ENCODE measurements around the gene KIF26A. TPM values are rescaled to one million over a fixed set of nuclear protein-coding genes. Genes with fewer than 3 reads are reported as not detected.

KIF26A gene
- total and polyA plus RNA-seq, 2 of the 4 experiments (the other 2 are of a cell fraction): not detected

DNA sequence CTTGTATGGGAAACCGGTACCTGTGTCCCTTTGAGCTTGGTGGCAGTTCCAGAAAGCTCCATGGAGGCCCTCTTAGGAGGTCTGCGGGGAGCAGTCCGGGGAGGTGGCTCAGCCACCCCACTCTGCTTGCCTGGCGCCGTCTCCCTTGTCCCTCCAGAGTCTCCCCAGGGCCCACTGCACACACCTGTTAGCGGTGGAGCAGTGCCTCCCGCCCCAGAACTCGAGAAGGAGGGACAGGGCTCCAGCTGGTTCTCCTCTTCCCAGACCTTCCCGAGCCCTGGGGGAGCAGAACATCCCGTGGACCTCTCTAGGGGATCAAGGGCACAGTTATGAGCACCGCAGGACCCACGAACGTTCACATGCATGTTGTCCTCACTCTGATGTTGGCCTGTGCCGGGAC is 42.1 kb upstream of the KIF26A start:
- no peak overlapping the region for H3K4me2 ChIP-seq (ENCODE audit: low read depth, low read length)
- in situ Hi-C loops (cut with MboI; ENCODE audit: low sequenced_read_pairs) (loop anchor here (25.0 kb wide), 2 partner anchors 466 to 541 kb away; no protein-coding TSS in a partner anchor), intact Hi-C loops (cut with micrococcal nuclease) (no loop called here), dilution Hi-C loops (cut with HindIII; ENCODE audit: low sequenced_read_pairs, unreplicated experiment) (no loop called here)
- H3K79me1 ChIP-seq (ENCODE audit: low read depth in 1 of 2, low read length in 2 of 2): no peaks in the 10 kb centered on the region
- no peaks in the 10 kb centered on the region for H3K4me1 ChIP-seq (ENCODE audit: control insufficient read depth, insufficient read depth, low read length)
- ATAC-seq (ENCODE audit: low read depth) (no peak), DNase-seq (no peak)
- no peak overlapping the region for H4K8ac ChIP-seq (ENCODE audit: low read depth in 2 of 2, low read length in 2 of 2)
- H3K9me3 ChIP-seq (ENCODE audit: control insufficient read depth, insufficient read depth, low read length): no peaks in the 10 kb centered on the region
- H3K27me3 ChIP-seq (ENCODE audit: control insufficient read depth, insufficient read depth, low read length): no peaks in the 10 kb centered on the region; the same call in 1 of the 2 replicates
- no peaks in the 10 kb centered on the region for H4K20me1 ChIP-seq (ENCODE audit: insufficient read depth, low read length)
- no peak overlapping the region for H3K4me3 ChIP-seq (ENCODE audit: insufficient read depth, low read depth, low read length)
- no peak overlapping the region for H2BK5ac ChIP-seq (ENCODE audit: low read depth, low read length, poor library complexity, severe bottlenecking)
- no peaks in the 10 kb centered on the region for H3K36me3 ChIP-seq (ENCODE audit: control insufficient read depth, insufficient read depth, low read length)
- no peak overlapping the region for H4K91ac ChIP-seq (ENCODE audit: insufficient read depth, low read depth, low read length)
- H2BK20ac ChIP-seq (ENCODE audit: low read depth, low read length): no peak overlapping the region
- 77% methylated on average over 8 of the region's 14 CpGs; no CpG with 5 or more reads in 1 of the 2 experiments for WGBS, 2 experiments (ENCODE audit: extremely low coverage in 2 of 2, insufficient read length in 1 of 2)
- H2BK15ac ChIP-seq (ENCODE audit: low read depth, low read length): no peak overlapping the region
- no TSS peak for BruUV-seq (replicated peaks)
- POLR2A ChIA-PET (ENCODE audit: unreplicated experiment): no interaction called here
- H3K18ac ChIP-seq (ENCODE audit: low read depth, low read length): no peak overlapping the region
- H3K27ac ChIP-seq (ENCODE audit: insufficient read depth, low read length): no peak overlapping the region
- H4K5ac ChIP-seq (ENCODE audit: low read depth, low read length): no peak overlapping the region
- H3K14ac ChIP-seq (replicated peaks; ENCODE audit: low read depth, low read length): no peak overlapping the region
- no peak overlapping the region for H3K9ac ChIP-seq (ENCODE audit: low read depth, low read length)
- no peak overlapping the region for H2AK9ac ChIP-seq (replicated peaks; ENCODE audit: low read depth, low read length, poor library complexity)
- H3K4ac ChIP-seq (ENCODE audit: low read depth, low read length): no peak overlapping the region
- TF ChIP-seq RCOR1 (IDR thresholded peaks at IDR 0.05; ENCODE audit: insufficient replicate concordance, low read length) (no peak), USF2 (IDR thresholded peaks at IDR 0.05; ENCODE audit: low read depth, low read length) (no peak), RFX5 (IDR thresholded peaks at IDR 0.05; ENCODE audit: low read depth, low read length) (no peak), MAFK (IDR thresholded peaks at IDR 0.05; ENCODE audit: low read depth, low read length) (no peak), ELK1 (IDR thresholded peaks at IDR 0.05; ENCODE audit: borderline replicate concordance, low read depth, low read length) (no peak), SMC3 (IDR thresholded peaks at IDR 0.05; ENCODE audit: low read depth, low read length) (no peak), CEBPB (IDR thresholded peaks at IDR 0.05; ENCODE audit: low read depth, low read length) (no peak), MXI1 (IDR thresholded peaks at IDR 0.05; ENCODE audit: borderline replicate concordance, low read depth, low read length) (no peak), BHLHE40 (IDR thresholded peaks at IDR 0.05; ENCODE audit: low read depth, low read length) (no peak), MAZ (IDR thresholded peaks at IDR 0.05; ENCODE audit: borderline replicate concordance, low read depth, low read length) (no peak), RAD21 (IDR thresholded peaks at IDR 0.05; ENCODE audit: low read length) (no peak)
- no peak overlapping the region for H2AK5ac ChIP-seq (ENCODE audit: low read depth, low read length)
- H3K23ac ChIP-seq (ENCODE audit: low read depth, low read length): no peak overlapping the region
- H3K56ac ChIP-seq (ENCODE audit: extremely low read depth, insufficient read depth, low read length): no peak overlapping the region
- no peak overlapping the region for H2AFZ ChIP-seq (replicated peaks; ENCODE audit: low read length, poor library complexity)
- no peak overlapping the region for H2BK120ac ChIP-seq (ENCODE audit: low read depth, low read length)
- H3K9me1 ChIP-seq (ENCODE audit: insufficient read depth, low read length): no peaks in the 10 kb centered on the region
- CTCF ChIA-PET: no interaction called here

All from IMR-90 (cell line).